HG03039 (cell line): Measurements from ENCODE around the gene AGBL1.

Experiments
- ATAC-seq: cut with Tn5 transposase; IDR thresholded peaks from one replicate; pipeline ENCODE4 v1.9.1; 2021; ENCODE audit warnings: mild to moderate bottlenecking, moderate library complexity; ENCODE audit not compliant: unreplicated experiment

AGBL1 gene

GRCh38 chr15:86235667-86236066, 156.0 kb downstream of the AGBL1 start:
- no peak for ATAC-seq

GRCh38 chr15:86236356-86237110, 156.9 kb downstream of the AGBL1 start:
- ATAC-seq, result no peak

DNA sequence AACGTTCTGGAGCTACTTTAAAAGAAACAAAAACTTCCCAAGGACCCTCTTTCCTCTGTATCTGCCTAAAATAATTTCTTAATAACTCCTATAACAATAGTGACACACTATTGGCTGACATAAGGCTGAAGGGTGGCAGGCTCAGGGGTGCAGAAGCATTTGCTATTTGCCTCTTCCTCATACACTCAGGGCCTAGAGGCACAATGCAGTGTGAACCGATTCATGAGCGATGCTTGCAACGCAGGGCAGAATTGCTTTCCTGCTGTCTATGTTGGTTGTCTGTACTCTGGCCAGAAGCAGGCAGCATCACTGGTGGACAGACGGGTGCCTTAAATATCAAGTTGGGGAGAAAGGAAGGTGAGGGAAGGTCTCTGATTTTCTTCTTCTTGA, 157.4 kb downstream of the AGBL1 start:
- ATAC-seq, result no peak

DNA sequence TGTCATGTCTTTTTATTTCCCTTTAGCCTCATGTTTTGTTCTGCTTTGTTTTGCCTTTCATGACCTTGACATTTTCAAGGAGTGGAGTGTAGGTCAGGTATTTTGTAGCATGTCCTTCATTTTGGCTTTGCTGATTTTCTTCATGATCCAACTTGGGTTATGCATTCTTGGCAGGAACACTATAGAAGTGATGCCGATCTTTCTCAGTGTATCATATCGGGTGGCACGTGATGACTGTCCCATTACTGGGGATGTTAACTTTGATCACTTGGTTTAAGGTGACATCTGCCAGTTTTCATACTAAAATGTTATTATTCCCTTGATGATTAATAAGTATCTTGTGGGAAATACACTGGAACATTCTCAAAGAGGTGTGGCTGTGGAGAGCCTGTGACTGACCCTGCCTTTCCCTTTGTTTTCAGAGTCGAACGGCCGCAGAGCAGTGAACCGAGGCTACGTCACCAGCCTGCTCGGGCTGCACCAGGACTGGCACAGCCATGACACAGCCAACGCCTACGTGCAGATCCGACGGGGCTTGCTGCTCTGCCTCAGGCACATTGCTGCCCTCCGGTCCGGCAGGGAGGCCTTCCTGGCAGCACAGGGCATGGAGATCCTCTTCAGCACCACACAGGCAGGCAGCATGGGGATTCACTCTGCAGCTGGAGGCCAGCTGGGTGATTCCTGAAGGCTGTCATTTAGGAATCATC, 167.7 kb downstream of the AGBL1 start:
- no peak for ATAC-seq

DNA sequence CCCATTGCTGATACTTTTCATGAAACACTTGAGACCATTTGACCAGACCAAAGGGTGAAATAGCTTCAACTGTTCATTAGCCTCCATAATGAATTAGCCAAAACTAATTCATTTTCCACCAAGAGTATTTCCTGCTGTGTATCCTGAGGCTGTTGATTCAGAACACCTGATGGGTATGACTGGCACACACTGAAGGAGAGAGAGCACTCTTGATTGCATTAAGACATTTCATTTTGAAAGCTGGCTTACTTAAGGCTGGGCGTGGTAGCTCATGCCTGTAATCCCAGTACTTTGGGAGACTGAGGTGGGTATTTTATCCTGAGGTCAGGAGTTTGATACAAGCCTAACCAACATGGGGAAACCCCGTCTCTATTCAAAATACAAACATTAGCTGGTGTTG, 175.6 kb downstream of the AGBL1 start:
- no peak for ATAC-seq

GRCh38 chr15:86256628-86257027, 177.0 kb downstream of the AGBL1 start:
- no peak for ATAC-seq

GRCh38 chr15:86259589-86259988, 179.9 kb downstream of the AGBL1 start:
- ATAC-seq, result no peak

- ATAC-seq, result no peak
Observed at GRCh38 chr15:86263230-86263629, 183.6 kb downstream of the AGBL1 start.

GRCh38 chr15:86266896-86267484, 187.3 kb downstream of the AGBL1 start:
- no peak for ATAC-seq

DNA sequence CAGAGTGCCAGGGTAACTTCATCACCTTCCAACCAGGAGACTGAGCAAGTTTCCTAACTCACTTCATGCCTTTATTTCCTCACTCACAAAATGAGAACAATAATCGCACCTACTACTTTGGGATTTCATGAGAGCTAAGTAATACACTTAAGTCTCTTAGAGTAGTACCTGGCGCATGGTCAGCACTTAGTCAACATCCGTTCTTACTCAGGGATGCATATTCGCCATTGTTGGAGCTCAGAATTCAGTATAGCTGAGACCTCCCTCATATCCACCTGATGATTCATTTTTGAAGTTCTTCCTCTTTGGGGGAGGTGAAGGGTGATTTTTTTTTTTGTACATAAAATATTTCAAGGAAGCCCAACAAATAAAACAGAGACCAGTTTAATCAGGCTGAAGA, 188.2 kb downstream of the AGBL1 start:
- ATAC-seq, result no peak

DNA sequence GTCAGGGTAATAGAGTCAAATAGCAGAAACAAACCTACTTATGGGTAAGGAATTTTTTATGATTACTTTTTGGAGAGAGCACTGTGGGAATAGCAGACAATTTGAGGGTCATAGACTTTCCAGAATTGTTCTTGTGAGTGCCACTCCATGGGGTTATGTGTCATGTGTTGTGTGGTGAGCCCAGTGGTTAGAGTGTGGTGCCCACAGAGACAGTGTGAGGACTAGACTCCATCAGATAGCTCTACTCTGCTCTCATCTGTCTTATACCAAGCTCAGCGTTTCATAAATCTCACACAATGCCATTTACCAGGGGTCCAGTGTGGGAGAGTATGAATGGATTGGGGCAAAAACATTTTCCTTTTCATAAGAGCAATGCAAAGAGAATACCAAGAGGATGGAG, 188.9 kb downstream of the AGBL1 start:
- ATAC-seq, result no peak

GRCh38 chr15:86273309-86273708, 193.6 kb downstream of the AGBL1 start:
- ATAC-seq, result no peak

- no peak for ATAC-seq
Observed at GRCh38 chr15:86275361-86275760, 195.7 kb downstream of the AGBL1 start.

GRCh38 chr15:86278586-86278985, 198.9 kb downstream of the AGBL1 start:
- no peak for ATAC-seq

DNA sequence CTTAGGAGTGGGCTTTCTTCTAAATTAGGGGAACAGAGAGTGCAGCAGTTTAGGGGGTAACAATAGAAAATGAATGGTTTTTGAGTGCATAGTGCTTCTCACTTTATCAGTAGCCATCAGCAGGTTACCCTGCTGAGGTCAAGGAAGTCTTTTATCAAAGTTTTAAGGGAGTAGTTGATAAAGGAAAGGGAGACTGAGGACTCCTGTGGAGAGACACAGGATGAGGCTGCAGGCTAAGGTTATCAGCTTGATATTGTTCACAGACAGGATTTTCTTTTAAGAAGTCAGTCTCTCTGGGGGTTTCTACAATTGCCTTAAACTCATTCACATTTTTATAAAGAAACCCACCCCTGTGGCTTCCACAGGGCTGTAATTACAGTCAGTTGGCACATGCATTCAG, 205.0 kb downstream of the AGBL1 start:
- no peak for ATAC-seq

DNA sequence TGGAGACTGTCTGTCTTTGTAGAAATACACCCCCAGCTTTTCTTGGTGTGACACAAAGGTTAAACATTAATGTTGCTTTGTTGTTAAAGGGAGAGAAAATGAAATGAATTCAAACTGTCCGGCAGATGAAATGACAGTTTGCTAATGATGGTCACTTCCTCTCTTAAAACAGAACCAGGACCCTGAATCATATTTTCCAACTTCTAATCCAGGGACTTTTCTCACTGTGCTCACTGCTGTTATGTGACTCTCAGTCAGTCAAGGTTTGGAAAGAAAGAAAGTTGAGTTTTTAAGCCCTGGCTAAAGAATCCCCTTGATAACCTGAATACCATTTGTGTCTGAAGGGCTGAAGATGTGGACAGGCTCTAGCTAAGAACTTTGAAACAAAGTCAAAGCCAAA, 215.8 kb downstream of the AGBL1 start:
- ATAC-seq, result no peak

- no peak for ATAC-seq
Observed at GRCh38 chr15:86296769-86297168, 217.1 kb downstream of the AGBL1 start.

GRCh38 chr15:86300390-86301125, 220.9 kb downstream of the AGBL1 start:
- no peak for ATAC-seq

- no peak for ATAC-seq
Observed at GRCh38 chr15:86311568-86312280, 232.1 kb downstream of the AGBL1 start.

DNA sequence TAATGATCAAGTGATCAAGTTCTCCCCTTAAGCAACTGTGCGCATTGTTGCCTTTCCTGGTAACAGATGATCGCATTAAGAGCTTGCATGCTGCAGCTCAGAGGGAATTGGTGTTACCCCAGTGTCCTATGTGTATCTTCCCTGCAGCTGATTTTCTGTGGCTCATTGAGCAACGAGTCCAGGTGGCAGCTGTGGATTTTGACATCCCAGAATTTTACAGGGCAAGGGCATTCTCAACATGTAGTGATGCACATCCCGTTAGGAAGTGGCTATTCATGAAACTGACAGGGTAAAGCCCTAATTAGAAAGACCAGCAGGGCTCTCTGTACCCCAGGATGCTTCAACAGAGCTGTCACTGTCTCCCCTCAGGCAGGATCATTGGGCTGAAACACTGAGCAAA, 232.8 kb downstream of the AGBL1 start:
- ATAC-seq, result no peak

DNA sequence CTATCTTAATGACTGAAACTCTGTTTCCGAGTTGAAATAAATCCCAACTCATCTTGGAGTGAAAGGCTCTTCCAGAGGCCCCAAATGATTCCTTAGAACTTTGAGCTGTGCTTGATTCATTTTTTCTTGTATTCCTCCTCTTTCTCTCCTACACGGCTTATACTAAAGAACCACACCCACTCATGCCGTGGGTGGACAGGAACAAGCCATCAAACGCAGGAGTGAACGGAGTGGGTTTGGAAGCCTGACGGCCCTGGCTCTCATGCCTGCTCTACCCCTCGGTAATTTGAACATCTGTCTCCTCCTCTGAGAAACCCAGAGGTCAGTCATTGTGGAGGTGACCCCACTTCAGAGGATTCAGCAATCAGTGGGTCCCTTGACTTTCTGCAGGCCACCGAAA, 236.5 kb downstream of the AGBL1 start:
- no peak for ATAC-seq
